Osteocyte (in vitro differentiated cells): ENCODE measurements around the gene OR6J1. TPM values are rescaled to one million over a fixed set of nuclear protein-coding genes. Genes with fewer than 3 reads are reported as not detected.
A peak's percentile ranks its signal among the peaks of the same experiment; 100 is the strongest.

Experiments
- DNase-seq: peaks from one replicate; pipeline ENCODE4 v3.0.0; 2021; ENCODE audit warnings: mixed read lengths; ENCODE audit not compliant: unreplicated experiment; ENCODE audit errors: extremely low spot score
- H3K27ac Mint-ChIP-seq: one replicate; pipeline ENCODE4 v1.8.0; 2021; ENCODE audit warnings: mild to moderate bottlenecking, mixed read lengths; ENCODE audit not compliant: unreplicated experiment
- H3K27me3 Mint-ChIP-seq: one replicate; pipeline ENCODE4 v1.8.0; 2021; ENCODE audit warnings: mixed read lengths; ENCODE audit not compliant: unreplicated experiment
- H3K36me3 Mint-ChIP-seq: one replicate; pipeline ENCODE4 v1.8.0; 2021; ENCODE audit warnings: mixed read lengths; ENCODE audit not compliant: unreplicated experiment
- H3K4me1 Mint-ChIP-seq: one replicate; pipeline ENCODE4 v1.8.0; 2021; ENCODE audit warnings: mixed read lengths; ENCODE audit not compliant: unreplicated experiment
- H3K4me3 Mint-ChIP-seq: one replicate; pipeline ENCODE4 v1.8.0; 2021; ENCODE audit warnings: mild to moderate bottlenecking, moderate library complexity, mixed read lengths; ENCODE audit not compliant: unreplicated experiment
- H3K9me3 Mint-ChIP-seq: one replicate; pipeline ENCODE4 v1.8.0; 2021; ENCODE audit warnings: mixed read lengths; ENCODE audit not compliant: unreplicated experiment
- total RNA-seq: library from RNA; stranded (reverse); gene quantifications from 2 replicates; pipeline ENCODE4 v1.2.1, GENCODE V29; 2021
- TF ChIP-seq, protein P1 (sequence below): fragments of 200-600 bp; sonication (generic); IDR thresholded peaks from 2 replicates; pipeline ENCODE4 v1.5.0; 2021; ENCODE audit warnings: antibody characterized with exemption, mild to moderate bottlenecking, moderate library complexity

OR6J1 gene
- total RNA-seq, 1 donor from 2014 or later = not detected

DNA sequence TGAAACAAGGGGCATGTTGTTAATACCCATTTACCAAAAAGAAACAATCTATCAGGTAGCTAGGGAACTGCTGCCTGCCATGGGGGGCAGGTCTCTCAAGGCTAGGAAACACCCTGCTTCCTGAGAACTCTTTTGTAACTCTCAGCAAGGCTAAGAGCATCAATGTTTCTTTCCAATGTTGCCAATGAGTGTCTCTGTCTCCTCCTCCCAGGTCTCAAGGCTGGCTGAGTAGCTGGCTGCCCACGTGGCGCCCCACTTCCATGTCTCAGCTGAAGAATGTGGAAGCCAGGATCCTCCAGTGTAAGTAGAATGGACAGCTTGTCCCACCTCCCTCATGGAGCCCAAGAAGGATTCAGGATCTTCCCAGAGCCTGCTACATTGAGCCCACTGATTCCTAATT lies 42.7 kb downstream of the OR6J1 start:
- H3K9me3 Mint-ChIP-seq = no peaks in the 10 kb centered on the region
- no peaks in the 10 kb centered on the region for H3K27me3 Mint-ChIP-seq
- no peak overlapping the region for H3K4me3 Mint-ChIP-seq
- TF ChIP-seq, protein P1, sequence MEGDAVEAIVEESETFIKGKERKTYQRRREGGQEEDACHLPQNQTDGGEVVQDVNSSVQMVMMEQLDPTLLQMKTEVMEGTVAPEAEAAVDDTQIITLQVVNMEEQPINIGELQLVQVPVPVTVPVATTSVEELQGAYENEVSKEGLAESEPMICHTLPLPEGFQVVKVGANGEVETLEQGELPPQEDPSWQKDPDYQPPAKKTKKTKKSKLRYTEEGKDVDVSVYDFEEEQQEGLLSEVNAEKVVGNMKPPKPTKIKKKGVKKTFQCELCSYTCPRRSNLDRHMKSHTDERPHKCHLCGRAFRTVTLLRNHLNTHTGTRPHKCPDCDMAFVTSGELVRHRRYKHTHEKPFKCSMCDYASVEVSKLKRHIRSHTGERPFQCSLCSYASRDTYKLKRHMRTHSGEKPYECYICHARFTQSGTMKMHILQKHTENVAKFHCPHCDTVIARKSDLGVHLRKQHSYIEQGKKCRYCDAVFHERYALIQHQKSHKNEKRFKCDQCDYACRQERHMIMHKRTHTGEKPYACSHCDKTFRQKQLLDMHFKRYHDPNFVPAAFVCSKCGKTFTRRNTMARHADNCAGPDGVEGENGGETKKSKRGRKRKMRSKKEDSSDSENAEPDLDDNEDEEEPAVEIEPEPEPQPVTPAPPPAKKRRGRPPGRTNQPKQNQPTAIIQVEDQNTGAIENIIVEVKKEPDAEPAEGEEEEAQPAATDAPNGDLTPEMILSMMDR = no peak
- DNase-seq = no peak
- H3K4me1 Mint-ChIP-seq = peaks cover 34% of the 10 kb centered on the region
- peaks cover 35% of the 10 kb centered on the region for H3K36me3 Mint-ChIP-seq
- no peak overlapping the region for H3K27ac Mint-ChIP-seq

DNA sequence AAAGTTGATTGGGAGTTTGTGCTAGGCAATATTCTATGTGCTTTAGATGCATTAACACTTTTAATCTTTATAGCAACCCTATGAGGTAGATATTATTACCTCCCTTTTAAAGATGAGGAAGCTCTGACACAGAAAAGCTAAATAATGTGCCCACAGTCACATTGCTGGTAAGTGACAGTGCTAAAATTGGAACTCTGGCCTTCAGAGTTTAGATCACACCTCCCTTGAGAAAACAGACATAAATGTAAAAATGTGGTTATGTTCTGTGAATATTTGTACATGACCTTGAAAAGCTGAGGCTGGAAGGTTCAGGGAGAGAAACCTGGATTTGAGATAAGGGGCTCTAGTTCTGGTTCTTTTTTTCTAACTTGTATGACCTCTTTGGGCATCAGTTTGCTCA lies 44.1 kb downstream of the OR6J1 start:
- Mint-ChIP-seq H3K9me3 (no peaks in the 10 kb centered on the region), H3K4me3 (peak overlapping the region; percentile 98), H3K27me3 (peaks cover 5% of the 10 kb centered on the region), H3K36me3 (peaks cover 25% of the 10 kb centered on the region), H3K27ac (peak overlapping the region; percentile 52), H3K4me1 (peaks cover 34% of the 10 kb centered on the region)
- DNase-seq = no peak
- TF ChIP-seq, protein P1 = no peak

- Mint-ChIP-seq H3K4me1 (peaks cover 34% of the 10 kb centered on the region), H3K27me3 (peaks cover 12% of the 10 kb centered on the region), H3K4me3 (peak overlapping the region; percentile 98), H3K9me3 (no peaks in the 10 kb centered on the region), H3K27ac (peak overlapping the region; percentile 97), H3K36me3 (peaks cover 25% of the 10 kb centered on the region)
- DNase-seq = no peak
- TF ChIP-seq, protein P1 = no peak
These were observed 44.8 kb downstream of the OR6J1 start for GRCh38 chr14:22599349-22599748.

- H3K27ac Mint-ChIP-seq = peak overlapping the region; percentile 97
- H3K36me3 Mint-ChIP-seq = peaks cover 22% of the 10 kb centered on the region
- no peak for DNase-seq
- peak overlapping the region; percentile 98 for H3K4me3 Mint-ChIP-seq
- H3K9me3 Mint-ChIP-seq = no peaks in the 10 kb centered on the region
- peaks cover 17% of the 10 kb centered on the region for H3K27me3 Mint-ChIP-seq
- peaks cover 34% of the 10 kb centered on the region for H3K4me1 Mint-ChIP-seq
- TF ChIP-seq, protein P1 = peak; percentile 51
These were observed 45.3 kb downstream of the OR6J1 start for GRCh38 chr14:22598896-22599244.

DNA sequence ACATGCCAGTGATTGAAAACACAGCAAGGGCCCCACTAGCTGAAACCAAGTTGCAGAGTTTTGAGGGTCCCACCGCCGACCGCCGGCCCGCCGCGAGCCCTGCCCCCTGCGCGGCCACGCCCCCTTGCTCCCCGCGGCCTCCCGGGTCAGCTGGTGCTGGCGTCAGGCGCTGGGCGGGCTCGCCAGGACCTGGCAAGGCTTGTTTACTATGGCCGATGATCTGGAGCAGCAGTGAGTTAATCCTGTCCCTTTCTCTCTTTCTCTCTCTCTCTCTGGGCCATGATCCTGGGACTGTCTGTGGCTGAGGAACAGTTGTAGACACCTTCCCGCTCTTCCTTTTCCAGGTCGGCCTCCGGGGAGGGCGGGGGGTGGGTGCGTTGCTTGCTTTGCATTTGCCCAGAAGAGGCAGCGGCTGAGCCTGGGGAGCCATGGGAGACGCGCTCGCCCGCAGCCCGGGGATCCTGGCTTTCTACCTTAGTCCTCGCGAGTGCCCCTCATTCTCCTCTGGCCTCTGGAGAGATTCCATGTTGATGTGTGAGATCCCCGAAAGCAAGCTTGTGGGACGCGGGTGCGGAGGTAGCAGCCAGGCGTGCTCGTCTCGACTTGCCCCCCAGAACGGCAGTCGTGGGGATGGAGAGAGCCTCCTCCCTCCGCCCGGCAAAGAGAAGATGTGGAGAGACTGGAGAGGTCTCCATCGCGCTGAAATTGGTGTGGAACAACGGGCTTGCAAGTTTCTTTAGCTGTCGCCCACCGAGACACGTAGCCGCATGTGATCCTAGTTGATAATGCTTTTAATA lies 45.9 kb downstream of the OR6J1 start, which contains the start of gene ABHD4:
Gene ABHD4 (plus strand): TSS at position 202 of the 797 bp plus-strand sequence. CDS start 7 bp downstream, at position 209.
- H3K27me3 Mint-ChIP-seq = peaks cover 22% of the 10 kb centered on the region
- H3K4me1 Mint-ChIP-seq = peaks cover 34% of the 10 kb centered on the region
- TF ChIP-seq, protein P1 = no peak
- no peaks in the 10 kb centered on the region for H3K9me3 Mint-ChIP-seq
- peak within 1 kb of the TSS; percentile 97 for H3K27ac Mint-ChIP-seq
- peaks cover 16% of the 10 kb centered on the region for H3K36me3 Mint-ChIP-seq
- H3K4me3 Mint-ChIP-seq = peak within 1 kb of the TSS; percentile 98
- DNase-seq = peak; percentile 91
